GM12878 (cell line): ENCODE results near the gene CCDC141. TPM values are rescaled to one million over a fixed set of nuclear protein-coding genes. Genes with fewer than 3 reads are reported as not detected.

Source experiments
- ATAC-seq: fragments of 200-7000 bp; cut with Tn5 transposase; 3 replicates; pipeline ENCODE4 v1.9.1; 2020; ENCODE audit warnings: mild to moderate bottlenecking, moderate library complexity
- BruUV-seq: library from RNA; stranded (reverse); fragments of 400-500 nt; replicated peaks from 2 replicates; lab custom pipeline; 2021; lab: Mats Ljungman, UMichigan
- CTCF ChIA-PET: fragments of 300-600 bp; sonication (Branson Sonifier 250); formaldehyde crosslinking; extraction: SDS; loops from one replicate; lab custom pipeline; 2021; ENCODE audit warnings: inconsistent platforms; lab: Yijun Ruan, JAX
- POLR2A ChIA-PET: fragments of 350-600 bp; formaldehyde crosslinking; extraction: SDS; loops from one replicate; lab custom pipeline; 2021; ENCODE audit warnings: inconsistent platforms; lab: Charles Lee
- RAD21 ChIA-PET: fragments of 300-600 bp; sonication (Branson Sonifier 250); formaldehyde crosslinking; loops from one replicate; lab custom pipeline; 2023; ENCODE audit warnings: antibody characterized with exemption; ENCODE audit not compliant: unreplicated experiment; lab: Charles Lee
- SMC1A ChIA-PET: fragments of 300-600 bp; sonication (Branson Sonifier 250); formaldehyde crosslinking; loops from one replicate; lab custom pipeline; 2023; ENCODE audit not compliant: unreplicated experiment, uncharacterized antibody; lab: Charles Lee
- DNase-seq: peaks from one replicate; pipeline ENCODE4 v3.0.0-alpha.2; 2011; ENCODE audit warnings: low read depth, low spot score
- FAIRE-seq: peaks from 3 replicates; lab custom pipeline; 2011; peaks lifted over from hg19 to GRCh38; lab: Jason Lieb, UNC
- H2AFZ ChIP-seq: 2 replicates; pipeline ENCODE4 v1.6.0; 2011; ENCODE audit warnings: low read depth, low read length, control low read depth; ENCODE audit not compliant: control insufficient read depth
- H3K27ac ChIP-seq: 2 replicates; pipeline ENCODE4 v1.5.1; 2011; ENCODE audit warnings: control low read depth; ENCODE audit not compliant: control insufficient read depth, insufficient read depth
- H3K27me3 ChIP-seq, 2 experiments: replicated peaks in 1 of 2; 2 replicates each; pipeline versions ENCODE4 v1.6.0 to v1.6.1; 2011; ENCODE audit warnings: low read length in 1 of 2; ENCODE audit not compliant: control insufficient read depth in 2 of 2, insufficient read depth in 2 of 2
- H3K36me3 ChIP-seq, 2 experiments: 2 replicates each; pipeline ENCODE4 v1.5.1; 2011; ENCODE audit warnings: low read length in 1 of 2; ENCODE audit not compliant: control insufficient read depth in 2 of 2, insufficient read depth in 2 of 2
- H3K4me1 ChIP-seq: 2 replicates; pipeline ENCODE4 v1.6.1; 2011; ENCODE audit warnings: mild to moderate bottlenecking, low read length, moderate library complexity, mixed read lengths; ENCODE audit not compliant: control insufficient read depth, insufficient read depth
- H3K4me2 ChIP-seq: 2 replicates; pipeline ENCODE4 v1.6.0; 2011; ENCODE audit warnings: control low read depth; ENCODE audit not compliant: control insufficient read depth, insufficient read depth
- H3K4me3 ChIP-seq: fragments of 200-600 bp; sonication (generic); 2 replicates; pipeline ENCODE4 v1.5.1; 2016
- H3K79me2 ChIP-seq: 2 replicates; pipeline ENCODE4 v1.6.0; 2011; ENCODE audit warnings: low read length; ENCODE audit not compliant: control insufficient read depth, insufficient read depth
- H3K9ac ChIP-seq: 2 replicates; pipeline ENCODE4 v1.8.0; 2011; ENCODE audit warnings: low read length, control low read depth, mixed read lengths; ENCODE audit not compliant: control insufficient read depth, insufficient read depth
- H3K9me3 ChIP-seq: replicated peaks from 3 replicates; pipeline ENCODE4 v1.5.1; 2011; ENCODE audit warnings: mild to moderate bottlenecking, low read length; ENCODE audit not compliant: control insufficient read depth, insufficient read depth
- H4K20me1 ChIP-seq: 2 replicates; pipeline ENCODE4 v1.6.0; 2011; ENCODE audit not compliant: control insufficient read depth, insufficient read depth
- KLF5 ChIP-seq: fragments of 450-650 bp; IDR thresholded peaks from 2 replicates; pipeline ENCODE4 v1.6.1; 2014; ENCODE audit warnings: mild to moderate bottlenecking; ENCODE audit not compliant: partially characterized antibody
- LARP7 ChIP-seq: fragments of 450-650 bp; IDR thresholded peaks from 2 replicates; pipeline ENCODE4 v1.6.1; 2017; ENCODE audit warnings: mild to moderate bottlenecking
- RELB ChIP-seq: fragments of 450-650 bp; IDR thresholded peaks from 2 replicates; pipeline ENCODE4 v1.6.1; 2017; ENCODE audit warnings: low read depth, mild to moderate bottlenecking, moderate library complexity
- WGBS: methylation state at CpG from one replicate; pipeline ENCODE4 v1.1.6; 2016; ENCODE audit warnings: low lambda C conversion rate; ENCODE audit not compliant: insufficient replicate concordance, insufficient coverage; ENCODE audit errors: missing lambda C conversion rate; 5-methylcytosine and 5-hydroxymethylcytosine counted together
- in situ Hi-C: fragments of 300-500 bp; cut with MboI; formaldehyde crosslinking; loops from 9 replicates; pipeline ENCODE4 v1.14.3; 2018; ENCODE audit warnings: mixed read lengths
- intact Hi-C: fragments of 100-400 bp; cut with micrococcal nuclease; formaldehyde crosslinking; loops from one replicate; pipeline ENCODE4 v1.14.2; 2022; ENCODE audit not compliant: unreplicated experiment
- polyA plus RNA-seq, 11 experiments: library from polyadenylated mRNA; depleted of rRNA in 4 of 11; unstranded in 6 of 11; stranded (reverse) in 5 of 11; fragments of >200 nt; fragmentation: Nextera tagmentation in 4 of 11; fragmentation: Illumina TruSeq in 1 of 11; extraction: Ambion mirVana in 4 of 11; extraction: Trizol in 1 of 11; gene quantifications; 1 replicate in 1 of 11; 2 replicates in 10 of 11; pipeline versions ENCODE4 v1.2.1 to v1.2.3, GENCODE V29; 2011 to 2016; ENCODE audit warnings: inconsistent platforms in 2 of 11, missing spikeins in 2 of 11, low read depth in 1 of 11
- total RNA-seq, 4 experiments: library from RNA; depleted of rRNA in 3 of 4; stranded (reverse); fragments of >200 nt in 3 of 4; fragmentation: Illumina TruSeq in 1 of 4; extraction: Trizol in 1 of 4; gene quantifications; 2 replicates each; pipeline versions ENCODE4 v1.2.1 to v1.2.3, GENCODE V29; 2013 to 2021
- TF ChIP-seq, protein P1 (sequence below): IDR thresholded peaks from 2 replicates; pipeline ENCODE4 v1.6.1; 2011; ENCODE audit warnings: mild to moderate bottlenecking, low read depth, low read length, moderate library complexity; ENCODE audit not compliant: insufficient replicate concordance
- TF ChIP-seq, protein P2 (sequence below): fragments of 450-650 bp; IDR thresholded peaks from 2 replicates; pipeline ENCODE4 v1.6.1; 2018; ENCODE audit warnings: borderline replicate concordance, mild to moderate bottlenecking; ENCODE audit not compliant: partially characterized antibody
- TF ChIP-seq, protein P3 (sequence below): IDR thresholded peaks from 2 replicates; pipeline ENCODE4 v1.6.1; 2012; ENCODE audit warnings: improper control_type of control experiment, low read depth, low read length; ENCODE audit not compliant: insufficient replicate concordance
- TF ChIP-seq, protein P4 (sequence below): IDR thresholded peaks from 2 replicates; pipeline ENCODE4 v1.6.1; 2012; ENCODE audit warnings: low read length, inconsistent platforms

Gene CCDC141
- total and polyA plus RNA-seq, 10 of the 15 experiments (the other 5 are each of a cell fraction or from before 2014, with no cell fraction given): 0.84 to 12.5 (median 3.6) TPM

GRCh38 chr2:179069685-179070084, 19.7 kb upstream of the CCDC141 start:
- Histone ChIP-seq H2AFZ (no peak overlapping the region), H3K4me3 (no peak overlapping the region), H4K20me1 (no peaks in the 10 kb centered on the region), H3K4me2 (no peak overlapping the region), H3K27ac (no peak overlapping the region), H3K9me3 (peaks cover 1% of the 10 kb centered on the region), H3K4me1 (no peaks in the 10 kb centered on the region), H3K9ac (no peak overlapping the region), H3K27me3 (no peaks in the 10 kb centered on the region), H3K79me2 (no peaks in the 10 kb centered on the region), H3K36me3 (no peaks in the 10 kb centered on the region)
- no peak for ATAC-seq
- no peak for DNase-seq
- ChIA-PET CTCF (interaction anchor here (1.2 kb wide), 1 partner anchor 21 kb away, joined by 3 read pairs; no protein-coding TSS in a partner anchor), SMC1A (no interaction called here), RAD21 (no interaction called here), POLR2A (no interaction called here)
- TF ChIP-seq, protein P1, sequence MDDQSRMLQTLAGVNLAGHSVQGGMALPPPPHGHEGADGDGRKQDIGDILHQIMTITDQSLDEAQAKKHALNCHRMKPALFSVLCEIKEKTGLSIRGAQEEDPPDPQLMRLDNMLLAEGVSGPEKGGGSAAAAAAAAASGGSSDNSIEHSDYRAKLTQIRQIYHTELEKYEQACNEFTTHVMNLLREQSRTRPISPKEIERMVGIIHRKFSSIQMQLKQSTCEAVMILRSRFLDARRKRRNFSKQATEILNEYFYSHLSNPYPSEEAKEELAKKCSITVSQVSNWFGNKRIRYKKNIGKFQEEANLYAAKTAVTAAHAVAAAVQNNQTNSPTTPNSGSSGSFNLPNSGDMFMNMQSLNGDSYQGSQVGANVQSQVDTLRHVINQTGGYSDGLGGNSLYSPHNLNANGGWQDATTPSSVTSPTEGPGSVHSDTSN: no peak
- TF ChIP-seq, protein P2, sequence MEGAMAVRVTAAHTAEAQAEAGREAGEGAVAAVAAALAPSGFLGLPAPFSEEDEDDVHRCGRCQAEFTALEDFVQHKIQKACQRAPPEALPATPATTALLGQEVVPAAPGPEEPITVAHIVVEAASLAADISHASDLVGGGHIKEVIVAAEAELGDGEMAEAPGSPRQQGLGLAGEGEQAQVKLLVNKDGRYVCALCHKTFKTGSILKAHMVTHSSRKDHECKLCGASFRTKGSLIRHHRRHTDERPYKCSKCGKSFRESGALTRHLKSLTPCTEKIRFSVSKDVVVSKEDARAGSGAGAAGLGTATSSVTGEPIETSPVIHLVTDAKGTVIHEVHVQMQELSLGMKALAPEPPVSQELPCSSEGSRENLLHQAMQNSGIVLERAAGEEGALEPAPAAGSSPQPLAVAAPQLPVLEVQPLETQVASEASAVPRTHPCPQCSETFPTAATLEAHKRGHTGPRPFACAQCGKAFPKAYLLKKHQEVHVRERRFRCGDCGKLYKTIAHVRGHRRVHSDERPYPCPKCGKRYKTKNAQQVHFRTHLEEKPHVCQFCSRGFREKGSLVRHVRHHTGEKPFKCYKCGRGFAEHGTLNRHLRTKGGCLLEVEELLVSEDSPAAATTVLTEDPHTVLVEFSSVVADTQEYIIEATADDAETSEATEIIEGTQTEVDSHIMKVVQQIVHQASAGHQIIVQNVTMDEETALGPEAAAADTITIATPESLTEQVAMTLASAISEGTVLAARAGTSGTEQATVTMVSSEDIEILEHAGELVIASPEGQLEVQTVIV: no peak
- no peak for TF ChIP-seq KLF5
- TF ChIP-seq, protein P3, sequence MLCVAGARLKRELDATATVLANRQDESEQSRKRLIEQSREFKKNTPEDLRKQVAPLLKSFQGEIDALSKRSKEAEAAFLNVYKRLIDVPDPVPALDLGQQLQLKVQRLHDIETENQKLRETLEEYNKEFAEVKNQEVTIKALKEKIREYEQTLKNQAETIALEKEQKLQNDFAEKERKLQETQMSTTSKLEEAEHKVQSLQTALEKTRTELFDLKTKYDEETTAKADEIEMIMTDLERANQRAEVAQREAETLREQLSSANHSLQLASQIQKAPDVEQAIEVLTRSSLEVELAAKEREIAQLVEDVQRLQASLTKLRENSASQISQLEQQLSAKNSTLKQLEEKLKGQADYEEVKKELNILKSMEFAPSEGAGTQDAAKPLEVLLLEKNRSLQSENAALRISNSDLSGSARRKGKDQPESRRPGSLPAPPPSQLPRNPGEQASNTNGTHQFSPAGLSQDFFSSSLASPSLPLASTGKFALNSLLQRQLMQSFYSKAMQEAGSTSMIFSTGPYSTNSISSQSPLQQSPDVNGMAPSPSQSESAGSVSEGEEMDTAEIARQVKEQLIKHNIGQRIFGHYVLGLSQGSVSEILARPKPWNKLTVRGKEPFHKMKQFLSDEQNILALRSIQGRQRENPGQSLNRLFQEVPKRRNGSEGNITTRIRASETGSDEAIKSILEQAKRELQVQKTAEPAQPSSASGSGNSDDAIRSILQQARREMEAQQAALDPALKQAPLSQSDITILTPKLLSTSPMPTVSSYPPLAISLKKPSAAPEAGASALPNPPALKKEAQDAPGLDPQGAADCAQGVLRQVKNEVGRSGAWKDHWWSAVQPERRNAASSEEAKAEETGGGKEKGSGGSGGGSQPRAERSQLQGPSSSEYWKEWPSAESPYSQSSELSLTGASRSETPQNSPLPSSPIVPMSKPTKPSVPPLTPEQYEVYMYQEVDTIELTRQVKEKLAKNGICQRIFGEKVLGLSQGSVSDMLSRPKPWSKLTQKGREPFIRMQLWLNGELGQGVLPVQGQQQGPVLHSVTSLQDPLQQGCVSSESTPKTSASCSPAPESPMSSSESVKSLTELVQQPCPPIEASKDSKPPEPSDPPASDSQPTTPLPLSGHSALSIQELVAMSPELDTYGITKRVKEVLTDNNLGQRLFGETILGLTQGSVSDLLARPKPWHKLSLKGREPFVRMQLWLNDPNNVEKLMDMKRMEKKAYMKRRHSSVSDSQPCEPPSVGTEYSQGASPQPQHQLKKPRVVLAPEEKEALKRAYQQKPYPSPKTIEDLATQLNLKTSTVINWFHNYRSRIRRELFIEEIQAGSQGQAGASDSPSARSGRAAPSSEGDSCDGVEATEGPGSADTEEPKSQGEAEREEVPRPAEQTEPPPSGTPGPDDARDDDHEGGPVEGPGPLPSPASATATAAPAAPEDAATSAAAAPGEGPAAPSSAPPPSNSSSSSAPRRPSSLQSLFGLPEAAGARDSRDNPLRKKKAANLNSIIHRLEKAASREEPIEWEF: no peak
- no peak for TF ChIP-seq LARP7
- TF ChIP-seq, protein P4, sequence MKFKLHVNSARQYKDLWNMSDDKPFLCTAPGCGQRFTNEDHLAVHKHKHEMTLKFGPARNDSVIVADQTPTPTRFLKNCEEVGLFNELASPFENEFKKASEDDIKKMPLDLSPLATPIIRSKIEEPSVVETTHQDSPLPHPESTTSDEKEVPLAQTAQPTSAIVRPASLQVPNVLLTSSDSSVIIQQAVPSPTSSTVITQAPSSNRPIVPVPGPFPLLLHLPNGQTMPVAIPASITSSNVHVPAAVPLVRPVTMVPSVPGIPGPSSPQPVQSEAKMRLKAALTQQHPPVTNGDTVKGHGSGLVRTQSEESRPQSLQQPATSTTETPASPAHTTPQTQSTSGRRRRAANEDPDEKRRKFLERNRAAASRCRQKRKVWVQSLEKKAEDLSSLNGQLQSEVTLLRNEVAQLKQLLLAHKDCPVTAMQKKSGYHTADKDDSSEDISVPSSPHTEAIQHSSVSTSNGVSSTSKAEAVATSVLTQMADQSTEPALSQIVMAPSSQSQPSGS: no peak
- no peak for TF ChIP-seq RELB
- no TSS peak for BruUV-seq
- 84% methylated on average over 1 of the region's 1 CpG for WGBS
- intact Hi-C loops: no loop called here
- in situ Hi-C loops: no loop called here
- no peak for FAIRE-seq
